Measurements from ENCODE around the gene CCDC34.

GRCh38 chr11:27381238-27381666 is 18.2 kb upstream of the CCDC34 start:
- TF ChIP-seq POLR2A (IDR thresholded peaks at IDR 0.05) (no peak), CTCF (IDR thresholded peaks at IDR 0.05) (no peak)
